B cell (primary cell): ENCODE measurements around the gene MAML2. TPM values are rescaled to one million over a fixed set of nuclear protein-coding genes. Genes with fewer than 3 reads are reported as not detected.
A peak's percentile ranks its signal among the peaks of the same experiment; 100 is the strongest.

Source experiments
- ATAC-seq: fragments of 200-7000 bp; cut with Tn5 transposase; one replicate; pipeline ENCODE4 v1.10.0; 2021; ENCODE audit warnings: low read depth, mild to moderate bottlenecking, moderate number of reproducible peaks, moderate library complexity
- CTCF ChIA-PET: fragments of 350-600 bp; sonication (Branson Sonifier 250); formaldehyde crosslinking; loops from one replicate; lab custom pipeline; 2021; ENCODE audit warnings: antibody characterized with exemption, inconsistent platforms; lab: Charles Lee
- POLR2A ChIA-PET: fragments of 350-600 bp; sonication (Branson Sonifier 250); formaldehyde crosslinking; loops from one replicate; lab custom pipeline; 2021; ENCODE audit warnings: antibody characterized with exemption; lab: Charles Lee
- DNase-seq: peaks from one replicate; pipeline ENCODE4 v3.0.0; 2013
- H2AFZ ChIP-seq: 2 replicates; pipeline ENCODE4 v1.6.1; 2012; ENCODE audit warnings: mild to moderate bottlenecking, low read depth, low read length; ENCODE audit not compliant: insufficient read depth, poor library complexity, severe bottlenecking
- H3K27ac ChIP-seq, 2 donors: 1 replicate in 1 of 2; 2 replicates in 1 of 2; pipeline ENCODE4 v1.5.1; 2012 to 2013; ENCODE audit warnings: low read length in 2 of 2, mild to moderate bottlenecking in 2 of 2, moderate library complexity in 1 of 2
- H3K27me3 ChIP-seq, 4 experiments: fragments of 200-600 bp in 1 of 4; sonication (generic) in 1 of 4; replicated peaks in 1 of 4; 1 replicate in 2 of 4; 2 replicates in 2 of 4; pipeline versions ENCODE4 v1.6.1 to v1.7.0; 2013 to 2016; ENCODE audit warnings: low read length in 3 of 4, mild to moderate bottlenecking in 2 of 4, mixed read lengths in 1 of 4, moderate library complexity in 1 of 4; ENCODE audit not compliant: insufficient read depth in 4 of 4, control insufficient read depth in 3 of 4; ENCODE audit errors: control extremely low read depth in 1 of 4
- H3K36me3 ChIP-seq, 2 experiments: replicated peaks in 1 of 2; 1 replicate in 1 of 2; 2 replicates in 1 of 2; pipeline versions ENCODE4 v1.6.1 to v1.7.1; 2013; ENCODE audit warnings: low read length in 1 of 2; ENCODE audit not compliant: insufficient read depth in 2 of 2, control insufficient read depth in 1 of 2; ENCODE audit errors: control extremely low read depth in 1 of 2, extremely low read depth in 1 of 2
- H3K4me1 ChIP-seq, 2 donors: fragments of 200-600 bp in 1 of 2; sonication (generic) in 1 of 2; 1 replicate in 1 of 2; 2 replicates in 1 of 2; pipeline versions ENCODE4 v1.5.1 to v1.6.1; 2013 to 2017; ENCODE audit warnings: low read length in 2 of 2; ENCODE audit not compliant: control insufficient read depth in 2 of 2, insufficient read depth in 2 of 2
- H3K4me2 ChIP-seq: replicated peaks from 2 replicates; pipeline ENCODE3; 2012; ENCODE audit warnings: mild to moderate bottlenecking, low read depth, low read length; ENCODE audit not compliant: poor library complexity, severe bottlenecking
- H3K4me3 ChIP-seq, 5 experiments: fragments of 200-600 bp in 1 of 5; sonication (generic) in 1 of 5; 1 replicate in 3 of 5; 2 replicates in 2 of 5; pipeline versions ENCODE4 v1.5.1 to v1.7.0; 2011 to 2016; ENCODE audit warnings: low read length in 4 of 5, mild to moderate bottlenecking in 4 of 5, low read depth in 2 of 5, control low read depth in 1 of 5, moderate library complexity in 1 of 5; ENCODE audit not compliant: insufficient read depth in 1 of 5; ENCODE audit errors: control extremely low read depth in 1 of 5, extremely low read depth in 1 of 5
- H3K79me2 ChIP-seq: fragments of 200-600 bp; sonication (generic); one replicate; pipeline ENCODE4 v1.6.0; 2016; ENCODE audit warnings: low read length; ENCODE audit not compliant: control insufficient read depth, insufficient read depth
- H3K9ac ChIP-seq: fragments of 200-600 bp; sonication (generic); 2 replicates; pipeline ENCODE4 v1.6.1; 2017; ENCODE audit warnings: mild to moderate bottlenecking, low read length, moderate library complexity
- H3K9me3 ChIP-seq, 3 donors: one replicate each; pipeline versions ENCODE4 v1.6.1 to v1.7.1; 2013; ENCODE audit warnings: low read length in 2 of 3; ENCODE audit not compliant: control insufficient read depth in 2 of 3, insufficient read depth in 1 of 3; ENCODE audit errors: control extremely low read depth in 1 of 3
- H4K20me1 ChIP-seq: 2 replicates; pipeline ENCODE4 v1.6.0; 2012; ENCODE audit warnings: mild to moderate bottlenecking, low read length; ENCODE audit not compliant: insufficient read depth, control insufficient read depth, poor library complexity, severe bottlenecking
- H3K27ac Mint-ChIP-seq: one replicate; pipeline ENCODE4 v1.8.0; 2021; ENCODE audit warnings: mixed read lengths
- H3K27me3 Mint-ChIP-seq: one replicate; pipeline ENCODE4 v1.8.0; 2021; ENCODE audit warnings: mixed read lengths
- H3K4me1 Mint-ChIP-seq: one replicate; pipeline ENCODE4 v1.8.0; 2021; ENCODE audit warnings: mixed read lengths
- H3K4me3 Mint-ChIP-seq: one replicate; pipeline ENCODE4 v1.8.0; 2021; ENCODE audit warnings: mixed read lengths
- H3K9me3 Mint-ChIP-seq: one replicate; pipeline ENCODE4 v1.8.0; 2022; ENCODE audit warnings: mixed read lengths; ENCODE audit not compliant: insufficient read depth
- EZH2 ChIP-seq: IDR thresholded peaks from 2 replicates; pipeline ENCODE4 v1.6.1; 2012; ENCODE audit warnings: borderline replicate concordance, low read depth, mild to moderate bottlenecking, moderate library complexity, low read length; ENCODE audit not compliant: insufficient read depth, poor library complexity, severe bottlenecking
- WGBS: methylation state at CpG from one replicate; pipeline ENCODE4 v1.1.5; 2013; ENCODE audit warnings: missing lambda C conversion rate; ENCODE audit not compliant: insufficient coverage; 5-methylcytosine and 5-hydroxymethylcytosine counted together
- intact Hi-C: fragments of 100-400 bp; cut with micrococcal nuclease; formaldehyde crosslinking; loops from one replicate; pipeline ENCODE4 v1.10.0; 2022
- polyA plus RNA-seq: library from polyadenylated mRNA; depleted of rRNA; stranded (reverse); fragments of >200 nt; gene quantifications from 2 replicates; pipeline ENCODE4 v1.2.3, GENCODE V29; 2012
- total RNA-seq, 2 donors: library from RNA; stranded (reverse); fragments of 120-200 nt in 1 of 2; gene quantifications; 1 replicate in 1 of 2; 2 replicates in 1 of 2; pipeline versions ENCODE4 v1.2.3 to v1.2.4, GENCODE V29; 2013 to 2022
- TF ChIP-seq, protein P1 (sequence below): fragments of 200-600 bp; IDR thresholded peaks from one replicate; pipeline ENCODE4 v1.8.0; 2022; ENCODE audit warnings: antibody characterized with exemption, mild to moderate bottlenecking

The MAML2 gene
- total and polyA plus RNA-seq, 2 donors (not counting 1 experiment from before 2014, with no cell fraction given): 10.7 to 26.4 TPM

DNA sequence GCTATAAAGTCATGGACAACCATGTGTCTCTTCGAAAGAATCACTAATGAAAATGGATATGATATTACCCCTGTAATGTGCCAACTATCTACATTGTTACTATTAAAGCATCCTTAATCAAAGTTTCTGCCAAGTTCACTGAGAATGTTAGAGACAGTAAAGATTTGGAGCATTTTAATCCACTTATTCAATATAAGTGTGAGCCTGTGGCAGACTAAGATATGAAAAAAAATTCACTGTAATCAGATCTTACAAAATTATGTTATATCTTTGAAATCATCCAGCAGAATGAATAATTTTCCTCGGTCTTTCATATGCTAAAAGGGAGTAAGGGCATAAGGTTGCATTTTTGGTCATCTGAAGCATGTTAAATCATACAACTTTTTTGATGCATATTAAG lies 49.9 kb downstream of the MAML2 start:
- H3K27ac Mint-ChIP-seq: no peak overlapping the region
- H3K4me1 ChIP-seq: peaks cover 14 to 20% of the 10 kb centered on the region in 2 donors
- CTCF ChIA-PET: interaction anchor here (3.3 kb wide), 1 partner anchor 49 kb away, joined by 19 read pairs; the partner anchor contains the start of gene MAML2

DNA sequence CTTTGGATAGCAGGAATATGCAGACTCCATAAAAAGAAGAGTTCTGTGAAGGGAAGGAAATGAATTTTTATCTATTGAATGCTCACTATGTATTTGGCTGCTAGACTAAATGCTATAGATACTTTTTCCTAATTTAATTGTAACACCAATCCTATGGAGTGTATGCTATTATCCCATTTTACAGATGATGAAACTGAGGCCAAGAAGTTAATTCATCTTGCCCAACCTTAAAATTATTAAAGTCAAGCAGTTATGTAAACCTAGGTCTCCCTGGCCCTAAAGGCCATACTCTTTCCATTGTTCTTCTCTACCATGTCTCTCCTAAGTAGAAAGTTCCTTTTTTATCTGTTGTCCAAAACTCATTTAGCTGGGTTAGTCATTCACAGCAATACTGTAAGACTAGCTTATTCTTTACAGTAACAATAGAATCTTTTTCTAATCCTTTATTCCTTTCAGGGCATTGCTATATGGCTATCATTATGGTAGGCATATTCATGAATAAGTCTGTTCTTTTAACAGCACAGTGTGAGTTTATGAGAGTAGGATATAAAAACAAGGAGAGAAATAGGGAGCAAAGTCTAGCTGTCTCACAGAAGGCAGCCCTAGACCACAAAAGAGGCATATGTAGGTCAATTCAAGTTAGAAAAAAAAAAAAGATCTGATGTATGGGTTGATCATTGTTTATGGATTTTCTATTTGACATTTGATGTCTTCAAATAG lies 50.5 kb downstream of the MAML2 start:
- Histone ChIP-seq H3K9me3 (no peaks in the 10 kb centered on the region), H3K79me2 (peaks cover 67% of the 10 kb centered on the region), H4K20me1 (no peaks in the 10 kb centered on the region), H3K9ac (no peak overlapping the region), H3K27ac (no peak overlapping the region), H3K27me3 (no peaks in the 10 kb centered on the region), H2AFZ (no peak overlapping the region), H3K4me3 (no peak overlapping the region), H3K4me2 (no peak overlapping the region), H3K36me3 (no peaks in the 10 kb centered on the region), H3K4me1 (peaks cover 14 to 26% of the 10 kb centered on the region in 2 donors)
- H3K4me1 Mint-ChIP-seq: peaks cover 43% of the 10 kb centered on the region
- no peaks in the 10 kb centered on the region for H3K9me3 Mint-ChIP-seq
- ChIA-PET POLR2A (no interaction called here), CTCF (interaction anchor here (3.3 kb wide), 1 partner anchor 50 kb away, joined by 19 read pairs; the partner anchor contains the start of gene MAML2)
- ATAC-seq: no peak
- TF ChIP-seq, protein P1, sequence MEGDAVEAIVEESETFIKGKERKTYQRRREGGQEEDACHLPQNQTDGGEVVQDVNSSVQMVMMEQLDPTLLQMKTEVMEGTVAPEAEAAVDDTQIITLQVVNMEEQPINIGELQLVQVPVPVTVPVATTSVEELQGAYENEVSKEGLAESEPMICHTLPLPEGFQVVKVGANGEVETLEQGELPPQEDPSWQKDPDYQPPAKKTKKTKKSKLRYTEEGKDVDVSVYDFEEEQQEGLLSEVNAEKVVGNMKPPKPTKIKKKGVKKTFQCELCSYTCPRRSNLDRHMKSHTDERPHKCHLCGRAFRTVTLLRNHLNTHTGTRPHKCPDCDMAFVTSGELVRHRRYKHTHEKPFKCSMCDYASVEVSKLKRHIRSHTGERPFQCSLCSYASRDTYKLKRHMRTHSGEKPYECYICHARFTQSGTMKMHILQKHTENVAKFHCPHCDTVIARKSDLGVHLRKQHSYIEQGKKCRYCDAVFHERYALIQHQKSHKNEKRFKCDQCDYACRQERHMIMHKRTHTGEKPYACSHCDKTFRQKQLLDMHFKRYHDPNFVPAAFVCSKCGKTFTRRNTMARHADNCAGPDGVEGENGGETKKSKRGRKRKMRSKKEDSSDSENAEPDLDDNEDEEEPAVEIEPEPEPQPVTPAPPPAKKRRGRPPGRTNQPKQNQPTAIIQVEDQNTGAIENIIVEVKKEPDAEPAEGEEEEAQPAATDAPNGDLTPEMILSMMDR: no peak
- TF ChIP-seq EZH2: no peak
- H3K27me3 Mint-ChIP-seq: no peaks in the 10 kb centered on the region
- intact Hi-C loops: loop anchor here (2.0 to 5.0 kb wide), 3 partner anchors 14 to 45 kb away; no protein-coding TSS in a partner anchor
- no peak overlapping the region for H3K27ac Mint-ChIP-seq
- DNase-seq: no peak
- H3K4me3 Mint-ChIP-seq: no peak overlapping the region

More for the DNA sequence above, 49.9 kb downstream of the MAML2 start:
- H3K9me3 ChIP-seq: no peaks in the 10 kb centered on the region
- no peaks in the 10 kb centered on the region for H4K20me1 ChIP-seq
- POLR2A ChIA-PET: no interaction called here
- H3K36me3 ChIP-seq: peaks cover 0 to 2% of the 10 kb centered on the region in 2 experiments
- Mint-ChIP-seq H3K9me3 (no peaks in the 10 kb centered on the region), H3K4me1 (peaks cover 37% of the 10 kb centered on the region), H3K4me3 (no peak overlapping the region), H3K27me3 (no peaks in the 10 kb centered on the region)
- WGBS: no CpG with 5 or more reads among the region's 2 CpGs
- H3K4me3 ChIP-seq: no peak overlapping the region
- DNase-seq (no peak), ATAC-seq (no peak)
- TF ChIP-seq EZH2: no peak
- TF ChIP-seq, protein P1: no peak
- H3K27me3 ChIP-seq: no peaks in the 10 kb centered on the region
- H3K79me2 ChIP-seq: peaks cover 64% of the 10 kb centered on the region
- no peak overlapping the region for H3K27ac ChIP-seq
- no peak overlapping the region for H2AFZ ChIP-seq
- intact Hi-C loops: loop anchor here (2.0 to 5.0 kb wide), 3 partner anchors 14 to 44 kb away; no protein-coding TSS in a partner anchor
- peak overlapping the region; percentile 53 for H3K4me2 ChIP-seq
- no peak overlapping the region for H3K9ac ChIP-seq
